Measurements from ENCODE around the gene SPIN1.

The SPIN1 gene

DNA sequence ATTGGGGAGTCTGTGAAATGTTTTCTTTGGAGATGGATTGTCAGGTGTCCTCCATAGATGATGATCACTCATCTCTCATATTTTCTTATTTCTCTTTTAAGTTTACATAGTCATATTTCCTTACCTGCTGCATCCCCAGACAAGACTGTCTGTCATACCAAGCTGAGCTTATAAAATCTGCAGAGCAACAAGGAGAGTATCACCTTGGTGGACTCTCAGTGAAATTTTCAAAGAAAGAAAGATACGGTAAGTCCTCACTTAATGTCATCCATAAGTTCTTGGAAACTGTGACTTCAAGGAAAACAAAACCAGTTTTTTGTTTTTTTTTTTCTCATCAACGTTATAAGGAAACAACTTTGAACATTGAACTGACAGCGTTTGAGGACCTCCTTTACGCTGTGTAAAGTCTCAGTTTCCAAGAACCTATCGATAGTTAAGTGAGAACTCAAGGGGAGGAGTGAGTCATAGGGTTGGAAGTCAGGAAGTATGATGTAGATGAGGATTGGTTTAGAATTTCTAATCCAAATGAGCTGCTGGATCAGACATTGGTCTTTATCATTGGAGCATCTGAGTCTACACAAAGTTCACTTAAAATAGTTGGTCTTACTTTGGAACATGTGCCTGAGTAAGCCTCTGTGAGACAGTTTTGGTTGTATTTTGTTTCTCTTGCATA is 45.5 kb downstream of the SPIN1 start:
- TF ChIP-seq CEBPB (IDR thresholded peaks at IDR 0.05): no peak
- TF ChIP-seq RAD21 (IDR thresholded peaks at IDR 0.05; ENCODE audit: low read depth): no peak
- TF ChIP-seq TCF12 (IDR thresholded peaks at IDR 0.05; ENCODE audit: low read depth): no peak
- TF ChIP-seq EGR1 (IDR thresholded peaks at IDR 0.05): no peak
- no peak for TF ChIP-seq NFIC (IDR thresholded peaks at IDR 0.05)

GRCh38 chr9:88435336-88435735 is 47.1 kb downstream of the SPIN1 start:
- TF ChIP-seq NFIC (IDR thresholded peaks at IDR 0.05) (no peak), ZBTB7A (IDR thresholded peaks at IDR 0.05; ENCODE audit: low read depth) (no peak), EP300 (IDR thresholded peaks at IDR 0.05; ENCODE audit: borderline replicate concordance) (no peak)

DNA sequence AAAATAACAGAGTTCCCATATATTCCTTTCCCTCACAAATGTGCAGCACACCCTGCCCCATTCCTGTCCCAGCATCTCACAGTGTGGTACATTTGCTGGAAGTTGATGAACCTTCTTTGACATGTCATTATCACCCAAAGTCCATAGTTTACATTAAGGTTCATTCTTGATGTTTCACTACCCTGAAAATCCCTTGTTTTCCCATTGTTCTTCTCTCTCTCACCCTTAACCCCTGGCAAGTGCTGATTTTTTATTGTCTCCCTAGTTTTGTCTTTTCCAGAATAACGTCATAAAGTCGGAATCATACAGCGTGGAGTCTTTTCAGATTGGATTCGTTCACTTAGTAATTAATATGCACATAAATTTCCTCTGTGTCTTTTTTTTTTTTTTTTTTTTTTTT is 48.1 kb downstream of the SPIN1 start:
- no peak for TF ChIP-seq EGR1 (IDR thresholded peaks at IDR 0.05)
- no peak for TF ChIP-seq NFIC (IDR thresholded peaks at IDR 0.05)
- no peak for TF ChIP-seq YY1 (IDR thresholded peaks at IDR 0.05; ENCODE audit: low read depth)
- no peak for TF ChIP-seq RAD21 (IDR thresholded peaks at IDR 0.05; ENCODE audit: low read depth)
- TF ChIP-seq CEBPB (IDR thresholded peaks at IDR 0.05): no peak

- TF ChIP-seq CEBPB (IDR thresholded peaks at IDR 0.05) (no peak), RAD21 (IDR thresholded peaks at IDR 0.05; ENCODE audit: low read depth) (no peak), FOXM1 (IDR thresholded peaks at IDR 0.05; ENCODE audit: borderline replicate concordance, low read depth) (no peak), EGR1 (IDR thresholded peaks at IDR 0.05) (no peak), ZBTB7A (IDR thresholded peaks at IDR 0.05; ENCODE audit: low read depth) (no peak), TEAD4 (IDR thresholded peaks at IDR 0.05) (no peak), CREB1 (IDR thresholded peaks at IDR 0.05; ENCODE audit: low read depth) (no peak), NFIC (IDR thresholded peaks at IDR 0.05) (no peak), TCF12 (IDR thresholded peaks at IDR 0.05; ENCODE audit: low read depth) (no peak), EP300 (IDR thresholded peaks at IDR 0.05; ENCODE audit: borderline replicate concordance) (no peak), YY1 (IDR thresholded peaks at IDR 0.05; ENCODE audit: low read depth) (no peak), TAF1 (IDR thresholded peaks at IDR 0.05; ENCODE audit: low read depth) (no peak)
- TF ChIP-seq, protein P1, sequence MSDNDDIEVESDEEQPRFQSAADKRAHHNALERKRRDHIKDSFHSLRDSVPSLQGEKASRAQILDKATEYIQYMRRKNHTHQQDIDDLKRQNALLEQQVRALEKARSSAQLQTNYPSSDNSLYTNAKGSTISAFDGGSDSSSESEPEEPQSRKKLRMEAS (IDR thresholded peaks at IDR 0.05): no peak
- TF ChIP-seq, protein P2, sequence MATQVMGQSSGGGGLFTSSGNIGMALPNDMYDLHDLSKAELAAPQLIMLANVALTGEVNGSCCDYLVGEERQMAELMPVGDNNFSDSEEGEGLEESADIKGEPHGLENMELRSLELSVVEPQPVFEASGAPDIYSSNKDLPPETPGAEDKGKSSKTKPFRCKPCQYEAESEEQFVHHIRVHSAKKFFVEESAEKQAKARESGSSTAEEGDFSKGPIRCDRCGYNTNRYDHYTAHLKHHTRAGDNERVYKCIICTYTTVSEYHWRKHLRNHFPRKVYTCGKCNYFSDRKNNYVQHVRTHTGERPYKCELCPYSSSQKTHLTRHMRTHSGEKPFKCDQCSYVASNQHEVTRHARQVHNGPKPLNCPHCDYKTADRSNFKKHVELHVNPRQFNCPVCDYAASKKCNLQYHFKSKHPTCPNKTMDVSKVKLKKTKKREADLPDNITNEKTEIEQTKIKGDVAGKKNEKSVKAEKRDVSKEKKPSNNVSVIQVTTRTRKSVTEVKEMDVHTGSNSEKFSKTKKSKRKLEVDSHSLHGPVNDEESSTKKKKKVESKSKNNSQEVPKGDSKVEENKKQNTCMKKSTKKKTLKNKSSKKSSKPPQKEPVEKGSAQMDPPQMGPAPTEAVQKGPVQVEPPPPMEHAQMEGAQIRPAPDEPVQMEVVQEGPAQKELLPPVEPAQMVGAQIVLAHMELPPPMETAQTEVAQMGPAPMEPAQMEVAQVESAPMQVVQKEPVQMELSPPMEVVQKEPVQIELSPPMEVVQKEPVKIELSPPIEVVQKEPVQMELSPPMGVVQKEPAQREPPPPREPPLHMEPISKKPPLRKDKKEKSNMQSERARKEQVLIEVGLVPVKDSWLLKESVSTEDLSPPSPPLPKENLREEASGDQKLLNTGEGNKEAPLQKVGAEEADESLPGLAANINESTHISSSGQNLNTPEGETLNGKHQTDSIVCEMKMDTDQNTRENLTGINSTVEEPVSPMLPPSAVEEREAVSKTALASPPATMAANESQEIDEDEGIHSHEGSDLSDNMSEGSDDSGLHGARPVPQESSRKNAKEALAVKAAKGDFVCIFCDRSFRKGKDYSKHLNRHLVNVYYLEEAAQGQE (IDR thresholded peaks at IDR 0.05; ENCODE audit: low read depth): no peak
- TF ChIP-seq, protein P3, sequence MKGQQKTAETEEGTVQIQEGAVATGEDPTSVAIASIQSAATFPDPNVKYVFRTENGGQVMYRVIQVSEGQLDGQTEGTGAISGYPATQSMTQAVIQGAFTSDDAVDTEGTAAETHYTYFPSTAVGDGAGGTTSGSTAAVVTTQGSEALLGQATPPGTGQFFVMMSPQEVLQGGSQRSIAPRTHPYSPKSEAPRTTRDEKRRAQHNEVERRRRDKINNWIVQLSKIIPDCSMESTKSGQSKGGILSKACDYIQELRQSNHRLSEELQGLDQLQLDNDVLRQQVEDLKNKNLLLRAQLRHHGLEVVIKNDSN (IDR thresholded peaks at IDR 0.05): no peak
These were observed 49.2 kb downstream of the SPIN1 start for GRCh38 chr9:88437210-88438146.

- no peak for TF ChIP-seq EP300 (IDR thresholded peaks at IDR 0.05; ENCODE audit: borderline replicate concordance)
- no peak for TF ChIP-seq EGR1 (IDR thresholded peaks at IDR 0.05)
- no peak for TF ChIP-seq FOXM1 (IDR thresholded peaks at IDR 0.05; ENCODE audit: borderline replicate concordance, low read depth)
- TF ChIP-seq, protein P1 (IDR thresholded peaks at IDR 0.05): no peak
- no peak for TF ChIP-seq CEBPB (IDR thresholded peaks at IDR 0.05)
- TF ChIP-seq ZBTB7A (IDR thresholded peaks at IDR 0.05; ENCODE audit: low read depth): no peak
These were observed 50.6 kb downstream of the SPIN1 start for GRCh38 chr9:88438811-88439210.

GRCh38 chr9:88441301-88442007 is 53.2 kb downstream of the SPIN1 start:
- TF ChIP-seq EP300 (IDR thresholded peaks at IDR 0.05; ENCODE audit: borderline replicate concordance) (no peak), ZBTB7A (IDR thresholded peaks at IDR 0.05; ENCODE audit: low read depth) (no peak), TCF12 (IDR thresholded peaks at IDR 0.05; ENCODE audit: low read depth) (no peak), CEBPB (IDR thresholded peaks at IDR 0.05) (no peak), FOXM1 (IDR thresholded peaks at IDR 0.05; ENCODE audit: borderline replicate concordance, low read depth) (no peak), CREB1 (IDR thresholded peaks at IDR 0.05; ENCODE audit: low read depth) (no peak), TEAD4 (IDR thresholded peaks at IDR 0.05) (no peak), NFIC (IDR thresholded peaks at IDR 0.05) (no peak), EGR1 (IDR thresholded peaks at IDR 0.05) (no peak), RAD21 (IDR thresholded peaks at IDR 0.05; ENCODE audit: low read depth) (no peak), TAF1 (IDR thresholded peaks at IDR 0.05; ENCODE audit: low read depth) (no peak)
- TF ChIP-seq, protein P3 (IDR thresholded peaks at IDR 0.05): no peak
- TF ChIP-seq, protein P1 (IDR thresholded peaks at IDR 0.05): no peak
